Glutamatergic neuron (in vitro differentiated cells): Measurements from ENCODE around the gene PLPPR1. TPM values are rescaled to one million over a fixed set of nuclear protein-coding genes. Genes with fewer than 3 reads are reported as not detected.

Source experiments
- DNase-seq: peaks from one replicate; pipeline ENCODE4 v3.0.0; 2022
- H3K27ac Mint-ChIP-seq: one replicate; pipeline ENCODE4 v1.8.0; 2020; ENCODE audit warnings: mild to moderate bottlenecking, mixed read lengths, inconsistent platforms; ENCODE audit not compliant: unreplicated experiment
- H3K27me3 Mint-ChIP-seq: one replicate; pipeline ENCODE4 v1.8.0; 2020; ENCODE audit warnings: mild to moderate bottlenecking, moderate library complexity, mixed read lengths, inconsistent platforms; ENCODE audit not compliant: unreplicated experiment
- H3K36me3 Mint-ChIP-seq: one replicate; pipeline ENCODE4 v1.8.0; 2020; ENCODE audit warnings: mild to moderate bottlenecking, mixed read lengths, inconsistent platforms; ENCODE audit not compliant: unreplicated experiment
- H3K4me1 Mint-ChIP-seq: one replicate; pipeline ENCODE4 v1.8.0; 2020; ENCODE audit warnings: mild to moderate bottlenecking, low read depth, mixed read lengths, inconsistent platforms; ENCODE audit not compliant: unreplicated experiment
- H3K4me3 Mint-ChIP-seq: one replicate; pipeline ENCODE4 v1.8.0; 2020; ENCODE audit warnings: mild to moderate bottlenecking, mixed read lengths, inconsistent platforms; ENCODE audit not compliant: unreplicated experiment
- H3K9me3 Mint-ChIP-seq: one replicate; pipeline ENCODE4 v1.8.0; 2020; ENCODE audit warnings: mild to moderate bottlenecking, moderate library complexity, mixed read lengths, inconsistent platforms; ENCODE audit not compliant: unreplicated experiment
- total RNA-seq: library from RNA; stranded (reverse); fragmentation: NEBNext Ultra II Directional; extraction: Animal tissue kit (Norgen Biotek cat#: 25700); gene quantifications from one replicate; pipeline ENCODE4 v1.2.1, GENCODE V29; 2021; ENCODE audit not compliant: unreplicated experiment
- TF ChIP-seq, protein P1 (sequence below): fragments of 200-600 bp; sonication (generic); IDR thresholded peaks from one replicate; pipeline ENCODE4 v1.5.0; 2021; ENCODE audit not compliant: partially characterized antibody, unreplicated experiment

The PLPPR1 gene
- total RNA-seq, 1 donor from 2014 or later: 7.4 TPM

DNA sequence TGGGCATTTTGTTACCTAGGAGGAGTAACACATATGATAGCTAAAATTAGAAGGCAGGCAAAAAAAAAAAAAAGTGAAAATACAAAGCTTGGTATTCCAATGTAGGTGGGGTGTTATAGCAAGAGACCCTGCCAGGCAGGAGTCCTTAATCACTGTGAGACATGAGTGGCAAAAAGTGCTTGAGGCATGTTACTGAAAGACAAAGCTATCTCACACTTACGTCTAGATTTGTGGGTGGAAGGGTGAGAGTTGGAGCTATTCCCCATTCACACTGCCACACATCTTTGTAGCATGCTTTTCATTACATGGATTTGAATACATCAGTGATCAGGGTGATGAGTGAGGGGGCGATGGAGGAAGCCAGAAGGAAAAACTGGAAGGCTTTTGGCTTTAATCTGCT lies 2.6 kb upstream of the PLPPR1 start:
- Mint-ChIP-seq H3K4me3 (no peak overlapping the region), H3K36me3 (no peaks in the 10 kb centered on the region), H3K4me1 (peaks cover 4% of the 10 kb centered on the region), H3K27me3 (peaks cover 11% of the 10 kb centered on the region), H3K27ac (no peak overlapping the region), H3K9me3 (peaks cover 5% of the 10 kb centered on the region)
- TF ChIP-seq, protein P1, sequence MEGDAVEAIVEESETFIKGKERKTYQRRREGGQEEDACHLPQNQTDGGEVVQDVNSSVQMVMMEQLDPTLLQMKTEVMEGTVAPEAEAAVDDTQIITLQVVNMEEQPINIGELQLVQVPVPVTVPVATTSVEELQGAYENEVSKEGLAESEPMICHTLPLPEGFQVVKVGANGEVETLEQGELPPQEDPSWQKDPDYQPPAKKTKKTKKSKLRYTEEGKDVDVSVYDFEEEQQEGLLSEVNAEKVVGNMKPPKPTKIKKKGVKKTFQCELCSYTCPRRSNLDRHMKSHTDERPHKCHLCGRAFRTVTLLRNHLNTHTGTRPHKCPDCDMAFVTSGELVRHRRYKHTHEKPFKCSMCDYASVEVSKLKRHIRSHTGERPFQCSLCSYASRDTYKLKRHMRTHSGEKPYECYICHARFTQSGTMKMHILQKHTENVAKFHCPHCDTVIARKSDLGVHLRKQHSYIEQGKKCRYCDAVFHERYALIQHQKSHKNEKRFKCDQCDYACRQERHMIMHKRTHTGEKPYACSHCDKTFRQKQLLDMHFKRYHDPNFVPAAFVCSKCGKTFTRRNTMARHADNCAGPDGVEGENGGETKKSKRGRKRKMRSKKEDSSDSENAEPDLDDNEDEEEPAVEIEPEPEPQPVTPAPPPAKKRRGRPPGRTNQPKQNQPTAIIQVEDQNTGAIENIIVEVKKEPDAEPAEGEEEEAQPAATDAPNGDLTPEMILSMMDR: no peak
- DNase-seq: no peak

DNA sequence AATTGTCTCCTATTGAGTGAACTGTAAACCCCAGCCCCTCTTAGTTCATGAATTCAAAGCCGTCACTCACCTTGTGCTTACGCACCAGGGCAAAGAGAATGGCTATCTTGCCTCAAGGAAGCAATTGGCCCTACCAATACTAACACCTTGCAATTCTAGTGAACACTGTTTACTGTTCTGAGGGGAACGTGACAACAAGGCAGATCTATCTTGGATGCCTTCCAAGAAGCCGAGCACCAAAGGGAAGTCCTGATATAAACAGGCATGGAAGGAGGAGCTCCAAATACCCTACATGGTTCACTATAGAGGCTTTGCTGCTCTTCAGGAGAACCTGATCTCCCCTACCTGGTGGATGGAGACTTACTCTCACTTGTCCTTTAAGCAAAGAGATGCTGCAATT lies 1.7 kb upstream of the PLPPR1 start:
- Mint-ChIP-seq H3K36me3 (no peaks in the 10 kb centered on the region), H3K9me3 (peaks cover 5% of the 10 kb centered on the region), H3K4me3 (peak overlapping the region; percentile 72), H3K27ac (no peak overlapping the region), H3K27me3 (peaks cover 12% of the 10 kb centered on the region), H3K4me1 (peaks cover 4% of the 10 kb centered on the region)
- no peak for DNase-seq
- TF ChIP-seq, protein P1: no peak

DNA sequence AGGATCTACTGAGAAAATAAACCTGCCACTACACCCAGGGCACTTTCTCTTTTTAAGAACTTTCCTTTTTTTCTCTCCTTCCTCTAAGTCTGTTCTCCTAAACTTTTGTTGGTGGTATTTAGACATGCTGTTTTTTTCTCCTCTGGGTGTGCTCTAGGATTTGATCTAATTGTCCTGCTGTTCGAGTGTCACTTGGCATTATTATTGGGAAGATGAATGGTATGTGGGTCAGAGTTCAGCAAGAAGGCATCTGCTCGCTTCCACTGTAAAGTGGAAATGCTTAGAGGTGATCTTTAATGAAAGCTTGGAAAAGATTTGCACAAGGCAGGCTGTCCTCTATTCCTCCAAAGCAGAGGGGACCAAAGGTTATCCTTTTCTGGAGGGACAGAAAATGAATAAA lies 1.3 kb upstream of the PLPPR1 start:
- H3K4me1 Mint-ChIP-seq: peaks cover 4% of the 10 kb centered on the region
- peaks cover 12% of the 10 kb centered on the region for H3K27me3 Mint-ChIP-seq
- no peak overlapping the region for H3K27ac Mint-ChIP-seq
- DNase-seq: no peak
- no peaks in the 10 kb centered on the region for H3K36me3 Mint-ChIP-seq
- peak overlapping the region; percentile 72 for H3K4me3 Mint-ChIP-seq
- TF ChIP-seq, protein P1: no peak
- peaks cover 5% of the 10 kb centered on the region for H3K9me3 Mint-ChIP-seq

DNA sequence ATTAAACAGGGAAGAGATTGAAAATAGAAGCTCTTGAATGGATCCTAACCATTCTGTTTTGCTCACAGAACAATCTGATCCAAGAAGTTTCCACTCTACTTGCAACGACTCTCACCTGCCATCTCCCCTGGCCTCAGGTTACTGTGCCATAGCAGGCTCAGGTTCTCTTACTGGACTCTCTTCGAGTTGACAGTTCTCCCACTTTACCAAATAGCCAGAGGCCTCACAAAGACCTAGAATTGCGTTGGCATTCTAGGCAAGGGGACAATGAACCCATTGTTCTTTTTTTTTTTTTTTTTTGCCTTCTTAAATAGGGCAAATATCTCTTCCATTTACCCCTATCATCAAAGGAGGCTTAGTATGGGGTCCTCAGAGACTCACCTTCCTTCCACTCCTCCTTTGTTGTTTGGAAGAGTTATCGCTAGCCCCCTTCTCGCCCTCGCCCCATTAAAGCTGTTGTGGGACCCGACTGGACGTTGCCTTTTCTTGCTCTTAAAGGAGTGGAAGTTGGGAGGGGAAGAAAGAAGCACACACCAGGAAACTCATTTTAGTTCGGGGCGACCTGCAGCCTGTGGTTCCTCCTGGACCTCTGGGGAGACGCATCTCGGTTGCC lies 688 bp upstream of the PLPPR1 start:
- Mint-ChIP-seq H3K27me3 (peaks cover 12% of the 10 kb centered on the region), H3K4me3 (peak overlapping the region; percentile 92), H3K36me3 (no peaks in the 10 kb centered on the region), H3K4me1 (peaks cover 4% of the 10 kb centered on the region), H3K9me3 (peaks cover 5% of the 10 kb centered on the region), H3K27ac (peak overlapping the region; percentile 52)
- TF ChIP-seq, protein P1: no peak
- DNase-seq: no peak

DNA sequence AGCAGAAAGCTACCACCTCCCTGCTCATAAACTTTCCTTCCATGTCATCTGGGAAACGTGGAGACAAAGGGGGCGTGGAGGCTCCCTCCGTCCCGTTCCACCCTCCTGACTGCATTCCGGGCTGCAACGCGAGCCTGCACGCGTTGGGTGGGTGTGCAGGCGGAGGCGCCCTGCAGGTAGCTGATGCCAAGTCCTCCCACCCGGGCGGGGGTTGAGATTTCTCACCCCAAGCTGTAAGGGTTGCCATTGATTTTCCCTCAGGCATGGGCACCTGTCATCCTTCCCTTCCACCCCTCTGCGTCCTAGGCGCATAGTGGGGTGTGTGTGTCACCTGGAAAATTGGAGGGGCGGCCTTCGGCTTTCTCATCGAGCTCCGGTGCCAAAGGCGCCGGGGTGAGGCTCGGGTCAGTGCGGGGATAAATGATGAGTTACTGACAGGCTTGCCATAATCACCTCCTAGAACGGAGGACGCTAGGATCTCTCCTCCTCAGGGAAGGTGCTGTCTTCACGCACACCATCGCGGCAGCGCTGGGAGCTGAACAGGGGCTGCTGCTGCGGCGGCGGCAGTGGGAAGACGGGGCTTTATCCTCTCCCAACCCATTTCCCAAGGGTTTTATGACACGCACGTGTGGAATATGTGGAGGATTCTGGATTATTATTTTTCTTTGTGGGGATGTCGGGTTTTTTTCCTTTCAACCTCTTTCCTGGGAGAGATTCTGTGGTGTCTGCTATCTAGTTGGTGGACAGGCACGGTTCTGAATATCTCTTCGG lies 973 bp downstream of the PLPPR1 start:
- Mint-ChIP-seq H3K27ac (no peak overlapping the region), H3K27me3 (peaks cover 12% of the 10 kb centered on the region), H3K9me3 (peaks cover 5% of the 10 kb centered on the region), H3K4me1 (peaks cover 4% of the 10 kb centered on the region), H3K4me3 (peak overlapping the region; percentile 92), H3K36me3 (no peaks in the 10 kb centered on the region)
- TF ChIP-seq, protein P1: no peak
- peak; percentile 24 for DNase-seq
